ENCODE measurements around the gene HPN.
A peak's percentile ranks its signal among the peaks of the same experiment; 100 is the strongest.
"Not testable (repeated sequence)": the region's sequence is repeated elsewhere in the genome, so short reads cannot be mapped to it uniquely, and the experiment has no call there.

Gene HPN

DNA sequence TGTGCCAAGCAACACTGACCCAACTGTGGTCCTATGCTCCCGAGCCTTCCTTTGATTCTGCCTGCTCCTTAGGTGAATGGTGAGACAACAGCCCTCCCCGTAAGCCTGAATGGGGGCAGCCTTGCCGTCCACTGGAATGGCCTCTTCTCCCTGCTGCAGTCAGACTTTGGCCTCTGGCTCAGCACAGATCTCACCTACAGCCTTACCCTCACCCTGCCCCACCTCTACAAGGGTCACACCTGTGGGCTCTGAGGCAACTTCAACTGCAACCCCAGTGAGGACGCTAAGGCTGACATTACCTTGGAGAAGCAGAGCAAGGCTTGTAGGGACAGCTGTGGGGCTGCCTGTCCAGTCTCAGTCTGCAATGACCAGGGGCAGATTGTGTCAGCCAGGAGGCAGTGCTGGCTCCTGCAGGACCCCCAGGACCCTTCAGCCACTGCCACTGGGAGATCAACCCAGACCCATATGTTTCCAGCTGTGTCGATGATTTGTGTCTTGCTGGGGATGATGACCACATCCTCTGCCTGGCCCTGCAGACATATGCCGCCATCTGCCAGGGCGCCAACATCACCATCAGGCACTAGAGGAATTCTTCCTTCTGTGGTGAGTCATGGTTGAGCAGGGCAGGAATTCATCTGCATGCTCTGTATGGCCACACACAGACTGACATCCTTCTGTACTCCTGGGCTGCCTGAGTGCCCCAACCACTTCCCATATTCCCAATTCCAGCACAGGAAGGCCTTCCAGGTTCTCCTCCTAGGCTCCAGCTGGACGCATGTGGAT lies 46.8 kb downstream of the HPN start:
- no peak for DNase-seq

DNA sequence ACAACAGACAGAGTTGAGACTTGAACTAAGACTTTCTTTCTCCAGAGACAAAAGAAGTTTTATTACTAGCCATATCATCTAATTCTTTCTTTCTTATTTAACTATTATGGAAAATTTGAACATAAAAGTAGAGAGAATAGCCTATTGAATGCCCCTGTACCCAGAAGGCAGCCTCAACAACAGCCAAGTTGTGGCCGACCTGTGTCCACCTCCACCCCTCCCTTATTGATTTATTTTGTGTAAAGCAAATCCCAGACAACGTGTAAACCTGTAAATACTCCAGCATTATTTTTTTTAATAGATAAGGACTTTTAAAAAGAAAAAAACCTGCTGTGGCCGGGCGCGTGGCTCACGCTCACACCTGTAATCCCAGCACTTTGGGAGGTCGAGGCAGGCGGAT lies 48.0 kb downstream of the HPN start:
- DNase-seq, result no peak

DNA sequence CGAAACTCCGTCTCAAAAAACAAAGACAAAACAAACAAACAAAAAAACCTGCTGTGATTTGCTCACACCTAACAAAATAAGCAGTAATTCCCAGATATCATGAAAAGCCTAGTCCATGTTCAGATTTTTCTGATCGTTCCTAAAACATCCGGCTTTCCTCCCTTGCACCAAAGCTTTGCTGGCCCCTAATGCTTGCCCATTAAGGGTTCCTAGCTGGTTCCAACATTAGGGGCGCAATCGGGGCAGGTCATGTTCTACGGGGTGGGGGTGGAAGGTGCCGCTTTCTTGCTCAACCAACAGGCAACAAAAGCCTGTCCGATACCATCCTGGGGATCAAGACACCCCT lies 48.6 kb downstream of the HPN start:
- DNase-seq, result no peak

DNA sequence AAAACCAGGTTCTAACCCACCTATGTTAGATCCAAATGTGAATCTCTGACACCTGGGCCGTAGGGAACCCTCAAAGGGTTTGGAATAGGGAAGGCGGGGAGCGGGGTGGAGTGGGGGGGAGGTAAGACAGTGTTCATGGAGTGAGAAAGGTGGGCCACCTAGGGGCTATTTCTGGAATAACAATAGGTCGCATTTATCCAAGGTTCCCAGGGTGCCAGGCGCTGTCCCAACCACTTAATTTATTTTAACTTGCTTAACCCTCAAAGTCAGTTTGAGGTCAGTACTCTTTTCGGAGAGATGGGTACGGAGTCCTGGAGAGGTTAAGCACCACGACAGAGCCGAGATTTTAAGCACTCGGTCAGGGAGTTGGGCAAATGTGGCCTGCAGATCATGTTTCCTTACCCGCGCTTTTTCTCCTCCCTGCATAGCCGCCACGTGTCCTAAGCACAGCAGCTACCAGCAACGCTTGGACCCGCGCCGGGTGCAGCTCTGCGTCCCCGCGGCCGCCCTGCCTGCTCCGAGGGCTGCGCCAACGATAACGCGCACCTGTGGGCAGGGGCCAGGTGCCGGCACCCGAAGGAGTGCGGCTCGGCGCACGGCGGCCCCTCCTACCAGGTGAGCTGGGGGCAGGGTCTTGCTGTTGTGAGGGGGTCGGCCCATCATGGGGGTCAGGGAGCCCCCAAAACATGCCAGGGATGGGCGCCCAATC lies 49.1 kb downstream of the HPN start:
- peak in 5 of 6 experiments; percentile 5 to 50 (median 15) for DNase-seq

DNA sequence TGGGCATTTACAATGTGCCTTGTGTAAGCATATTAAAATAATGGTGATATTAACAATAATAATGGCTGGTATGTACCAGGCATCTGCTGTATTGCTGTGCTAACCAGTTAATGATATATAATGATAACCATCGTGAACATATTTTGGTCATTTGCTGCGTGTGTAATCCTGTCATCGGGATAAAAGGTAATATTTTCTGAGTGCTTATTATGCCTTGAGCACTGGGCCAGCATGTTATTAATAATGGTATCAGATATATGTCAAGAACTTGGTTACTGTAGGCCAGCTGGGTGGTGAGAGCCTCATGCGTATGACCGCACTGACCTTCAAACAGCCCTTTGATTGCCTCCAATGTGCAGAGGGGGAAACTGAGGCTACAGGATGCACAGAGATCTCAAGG lies 51.9 kb downstream of the HPN start:
- no peak for DNase-seq

DNA sequence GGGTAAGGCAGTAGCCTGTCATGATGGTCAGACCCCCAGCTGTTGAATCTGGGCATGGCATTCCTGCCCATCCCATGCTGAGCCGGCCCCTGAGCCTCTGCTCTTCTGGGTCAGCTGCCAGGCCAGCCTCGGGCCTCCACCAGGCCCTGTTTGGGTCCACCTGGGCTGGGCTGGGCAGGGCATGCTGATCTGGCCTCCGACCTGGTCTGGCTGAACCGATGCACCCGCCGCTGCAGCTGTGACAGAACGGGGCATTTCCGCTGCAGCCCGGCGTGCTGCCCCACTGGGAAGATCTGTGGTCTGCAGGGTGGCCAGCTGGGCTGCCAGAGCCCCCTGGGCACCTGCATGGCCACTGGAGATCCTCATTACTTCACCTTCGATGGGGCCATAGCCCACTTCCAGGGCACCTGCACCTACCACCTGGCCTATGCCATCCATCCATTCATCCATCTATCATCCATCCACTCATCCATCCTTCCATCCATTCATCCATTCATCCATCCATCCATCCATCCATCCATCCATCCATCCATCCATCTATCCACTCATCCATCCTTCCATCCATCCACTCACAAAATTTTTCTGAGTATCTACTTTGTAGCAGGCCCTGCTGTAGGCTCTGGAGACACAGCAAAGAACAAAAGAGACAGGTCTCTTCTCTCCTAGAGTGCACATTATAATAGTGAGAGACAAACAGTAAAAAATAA lies 52.6 kb downstream of the HPN start:
- no peak for DNase-seq

DNA sequence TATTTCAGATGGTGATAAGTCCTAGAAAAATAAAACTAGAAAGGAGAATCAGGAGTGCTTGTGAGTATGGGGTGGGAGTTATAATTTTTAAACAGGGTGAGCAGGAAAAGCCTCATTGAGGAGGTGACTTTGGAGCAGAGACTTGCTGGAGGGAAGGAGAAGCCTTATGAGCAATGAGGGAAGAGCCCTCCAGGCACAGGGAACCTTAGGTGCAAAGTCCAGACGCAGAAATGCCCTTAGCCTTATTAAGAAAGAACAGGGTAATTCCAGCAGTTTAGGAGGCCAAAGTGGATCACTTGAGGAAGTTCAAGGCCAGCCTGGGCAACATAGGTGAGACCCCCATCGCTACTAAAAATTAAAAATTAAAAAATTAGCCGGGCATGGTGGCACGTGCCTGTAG lies 53.1 kb downstream of the HPN start:
- no peak for DNase-seq

DNA sequence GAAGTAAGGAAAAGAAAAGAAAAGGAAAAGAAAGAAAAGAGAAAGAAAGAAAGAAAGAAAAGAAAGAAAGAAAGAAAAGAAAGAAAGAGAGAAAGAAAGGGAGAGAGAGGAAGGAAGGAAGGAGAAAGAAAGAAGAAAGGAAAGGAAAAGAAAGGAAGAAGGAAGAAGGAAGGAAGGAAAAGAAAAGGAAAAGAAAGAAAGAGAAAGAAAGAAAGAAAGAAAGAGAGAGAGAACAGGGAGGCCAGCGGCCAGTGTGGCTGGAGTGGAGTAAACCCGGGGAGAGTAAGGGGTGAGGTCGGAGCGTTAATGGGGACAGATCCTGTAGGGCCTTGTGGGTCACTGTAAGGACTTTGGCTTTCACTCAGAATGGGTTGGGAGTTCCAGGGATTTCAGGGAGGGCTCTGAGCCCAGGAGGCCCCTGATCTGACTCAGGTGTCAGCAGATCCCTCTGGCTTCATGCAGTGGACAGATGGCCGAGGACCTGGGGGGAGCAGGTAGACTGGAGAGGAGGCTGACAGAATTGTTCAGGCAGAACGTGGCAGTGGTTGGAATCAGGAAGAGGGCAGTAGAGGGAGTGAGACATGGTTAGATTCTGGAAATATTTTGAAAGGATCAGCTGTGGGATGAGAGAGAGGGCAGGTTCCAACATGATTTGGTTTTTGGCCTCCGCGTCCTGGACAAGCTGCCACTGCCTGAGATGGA lies 54.3 kb downstream of the HPN start:
- DNase-seq, result no peak

DNA sequence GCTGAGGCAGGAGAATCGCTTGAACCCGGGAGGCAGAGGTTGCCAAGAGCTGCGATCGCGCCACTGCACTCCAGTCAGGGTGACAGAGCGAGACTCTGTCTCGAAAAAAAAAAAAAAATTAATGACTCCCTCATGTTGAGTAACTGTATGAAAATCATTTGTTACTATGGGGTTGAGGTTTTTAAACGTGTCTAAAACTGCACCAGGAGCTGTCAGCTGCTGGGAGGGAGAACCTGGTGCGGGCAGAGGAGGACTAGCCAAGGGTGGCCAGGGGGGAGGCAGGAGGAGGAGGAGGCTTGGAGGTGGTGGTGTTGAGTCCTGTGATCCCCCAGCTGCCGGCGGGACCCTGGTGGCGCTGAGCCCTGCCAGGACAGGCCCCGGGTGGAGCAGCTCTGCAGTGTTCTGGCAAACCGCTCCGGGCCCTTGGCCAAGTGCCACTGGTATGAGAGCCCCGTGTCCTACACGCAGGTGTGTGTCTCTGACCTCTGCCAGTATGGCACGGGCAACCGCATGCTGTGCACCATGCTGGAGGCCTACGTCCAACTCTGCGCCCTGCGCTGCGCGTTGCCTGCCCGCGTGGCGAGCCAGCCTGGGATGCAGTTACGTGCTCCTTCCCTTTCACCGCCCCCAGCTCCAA lies 57.0 kb downstream of the HPN start:
- no peak for DNase-seq

DNA sequence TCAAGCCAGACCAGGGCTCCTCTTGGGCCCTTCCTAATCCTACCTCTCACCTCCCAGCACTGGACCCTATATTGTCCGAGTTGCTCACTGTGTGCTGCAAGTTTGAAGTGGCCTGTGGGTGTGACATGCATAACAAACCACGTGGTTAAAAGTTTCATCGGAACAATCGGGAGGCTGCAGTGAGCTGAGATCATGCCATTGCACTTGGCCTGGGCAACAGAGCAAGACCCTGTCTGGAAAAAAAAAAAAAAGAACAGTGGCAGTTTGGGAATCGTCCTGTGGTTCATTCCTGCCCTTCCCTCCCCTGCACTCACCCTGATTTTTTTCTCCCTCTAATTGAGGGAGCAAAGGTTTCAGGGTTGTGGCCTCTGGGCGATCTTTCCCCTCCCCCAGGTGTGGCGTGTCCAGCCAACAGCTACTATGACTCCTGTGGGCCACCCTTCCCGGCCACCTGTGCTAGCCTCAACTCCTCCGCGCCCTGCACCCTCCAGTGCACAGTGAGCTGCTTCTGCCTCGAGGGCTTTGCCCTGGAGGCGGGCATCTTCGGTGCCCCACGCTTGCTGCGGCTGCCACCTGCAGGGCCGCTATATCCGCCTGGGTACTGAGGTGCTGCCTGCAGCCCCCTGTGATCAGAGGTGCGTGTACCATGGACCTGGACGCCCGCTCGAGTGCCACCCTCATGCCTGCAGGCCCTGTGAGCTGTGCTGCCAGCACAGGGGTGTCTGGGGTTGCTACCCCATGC lies 57.8 kb downstream of the HPN start:
- DNase-seq, result no peak

DNA sequence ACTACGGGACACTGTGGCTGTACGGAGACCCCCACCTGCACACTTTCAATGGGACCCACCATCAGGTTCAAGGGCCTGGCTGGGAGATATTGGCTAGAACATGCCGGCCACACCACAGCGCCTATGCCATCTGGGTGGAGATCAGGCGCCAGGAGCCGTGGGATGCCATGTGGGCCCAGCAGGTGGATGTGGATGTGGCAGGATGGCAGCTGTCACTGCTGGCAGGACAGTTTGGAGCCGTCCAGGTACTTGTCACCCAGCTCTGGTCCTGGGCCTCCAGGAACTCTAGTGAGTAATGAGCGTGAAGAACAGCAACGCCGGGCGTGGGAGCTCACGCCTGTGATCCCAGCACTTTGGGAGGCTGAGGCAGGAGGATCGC lies 58.4 kb downstream of the HPN start:
- no peak for DNase-seq

DNA sequence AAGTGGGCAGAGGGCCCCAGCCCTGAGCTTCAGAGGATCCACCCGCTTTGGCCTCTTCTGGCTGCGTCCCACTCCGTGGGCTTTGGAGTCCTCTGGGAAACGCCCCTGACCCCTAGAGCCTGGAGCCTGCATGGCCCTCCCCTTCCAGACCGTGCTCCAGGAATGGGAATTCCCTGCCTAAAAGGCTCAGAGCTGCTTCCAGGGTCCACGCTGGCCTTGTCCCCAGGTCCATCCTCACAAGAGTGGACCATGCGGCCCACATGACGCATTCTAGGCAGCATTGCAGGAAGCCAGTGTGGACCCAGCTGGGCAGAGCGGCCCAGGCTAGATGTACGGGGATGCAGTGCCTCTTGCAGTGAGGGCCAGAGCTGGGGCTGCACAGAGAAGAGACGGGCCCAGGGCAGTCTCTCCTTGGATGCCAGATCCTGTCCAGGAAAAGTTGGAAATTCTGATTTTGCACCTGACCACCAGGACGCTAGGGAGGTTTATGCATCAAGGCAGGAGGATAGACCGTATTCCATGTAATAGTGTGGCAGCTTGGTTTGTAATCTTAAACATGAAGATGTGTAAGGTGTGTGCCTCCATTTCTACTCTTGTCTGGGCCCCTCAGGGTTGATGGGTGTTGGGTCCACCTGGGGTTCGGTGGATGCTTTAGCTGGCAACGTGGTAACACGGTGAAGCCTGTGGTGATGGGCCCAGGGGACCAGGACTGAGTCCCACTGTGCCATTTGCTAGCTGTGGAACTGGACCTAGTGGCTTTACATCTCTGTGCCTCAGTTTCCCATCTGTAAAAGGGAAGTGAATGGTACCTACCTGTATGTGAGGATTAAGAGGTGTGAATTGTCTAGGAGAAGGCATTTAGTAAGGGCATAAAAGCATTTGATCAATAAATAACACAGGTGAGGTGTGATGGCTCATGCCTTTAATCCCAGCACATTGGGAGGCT lies 59.3 kb downstream of the HPN start:
- DNase-seq, result no peak

DNA sequence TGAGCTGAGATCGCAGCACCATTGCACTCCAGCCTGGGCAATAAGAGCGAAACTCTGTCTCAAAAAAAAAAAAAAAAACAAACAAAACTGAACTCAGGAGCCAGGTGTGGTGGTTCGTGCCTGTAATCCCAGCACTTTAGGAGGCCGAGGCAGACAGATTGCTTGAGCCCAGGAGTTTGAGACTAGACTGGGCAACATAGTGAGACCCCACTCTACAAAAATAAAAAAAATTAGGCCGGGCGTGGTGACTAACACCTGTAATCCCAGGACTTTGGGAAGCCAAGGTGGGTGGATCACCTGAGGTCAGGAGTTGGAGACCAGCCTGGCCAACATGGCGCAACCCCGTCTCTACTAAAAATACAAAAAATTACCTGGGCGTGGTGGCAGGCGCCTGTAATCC lies 60.4 kb downstream of the HPN start:
- not testable (repeated sequence) for DNase-seq

DNA sequence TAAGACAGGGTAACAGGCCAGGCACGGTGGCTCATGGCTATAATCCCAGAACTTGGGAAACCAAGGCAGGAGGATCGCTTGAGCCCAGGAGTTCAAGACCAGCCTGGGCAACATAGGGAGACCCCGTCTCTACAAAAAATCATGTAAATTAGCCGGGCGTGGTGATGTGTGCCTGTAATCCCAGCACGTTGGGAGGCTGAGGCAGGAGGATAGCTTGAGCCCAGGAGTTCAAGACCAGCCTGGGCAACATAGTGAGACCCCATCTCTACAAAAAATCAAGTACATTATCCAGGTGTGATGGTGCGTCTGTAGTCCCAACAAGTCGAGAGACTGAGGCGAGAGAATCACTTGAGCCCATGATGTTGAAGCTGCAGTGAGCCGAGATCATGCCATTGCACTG lies 62.1 kb downstream of the HPN start:
- DNase-seq, result not testable (repeated sequence)

DNA sequence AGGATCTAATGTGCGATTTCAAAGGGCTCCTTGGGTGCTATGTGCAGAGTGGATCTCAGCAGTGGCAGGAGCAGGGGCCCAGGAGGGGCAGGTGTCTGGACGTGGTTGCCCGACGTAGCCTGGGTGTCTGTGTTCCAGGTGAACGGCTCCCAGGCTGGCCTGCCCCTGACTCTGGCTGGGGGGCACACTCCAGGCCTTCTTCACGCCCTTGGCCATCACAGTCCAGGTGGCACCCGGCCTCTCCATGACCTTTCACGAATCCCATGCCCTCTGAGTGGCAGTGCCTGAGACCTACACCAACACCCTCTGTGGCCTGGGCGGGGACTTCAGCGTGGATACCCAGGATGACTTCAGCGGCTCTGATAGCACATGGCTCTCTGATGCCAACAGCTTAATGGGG lies 62.8 kb downstream of the HPN start:
- DNase-seq, result no peak

DNA sequence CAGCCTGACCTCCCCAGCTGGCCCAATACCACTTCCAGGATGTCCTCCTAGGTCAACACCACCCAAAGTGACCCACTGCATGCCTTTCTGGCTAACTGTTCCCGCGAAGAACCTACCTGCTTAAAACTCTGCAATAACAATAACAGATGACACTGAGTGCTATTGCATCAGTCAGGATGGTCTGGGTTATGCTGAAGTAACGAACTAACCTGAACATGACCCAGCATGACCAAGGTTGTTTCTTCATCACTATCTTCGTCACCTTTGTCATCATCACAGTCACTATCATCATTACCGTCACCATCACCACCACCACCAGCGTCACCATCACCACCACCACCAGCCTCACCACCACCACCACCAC lies 63.5 kb downstream of the HPN start:
- no peak for DNase-seq

DNA sequence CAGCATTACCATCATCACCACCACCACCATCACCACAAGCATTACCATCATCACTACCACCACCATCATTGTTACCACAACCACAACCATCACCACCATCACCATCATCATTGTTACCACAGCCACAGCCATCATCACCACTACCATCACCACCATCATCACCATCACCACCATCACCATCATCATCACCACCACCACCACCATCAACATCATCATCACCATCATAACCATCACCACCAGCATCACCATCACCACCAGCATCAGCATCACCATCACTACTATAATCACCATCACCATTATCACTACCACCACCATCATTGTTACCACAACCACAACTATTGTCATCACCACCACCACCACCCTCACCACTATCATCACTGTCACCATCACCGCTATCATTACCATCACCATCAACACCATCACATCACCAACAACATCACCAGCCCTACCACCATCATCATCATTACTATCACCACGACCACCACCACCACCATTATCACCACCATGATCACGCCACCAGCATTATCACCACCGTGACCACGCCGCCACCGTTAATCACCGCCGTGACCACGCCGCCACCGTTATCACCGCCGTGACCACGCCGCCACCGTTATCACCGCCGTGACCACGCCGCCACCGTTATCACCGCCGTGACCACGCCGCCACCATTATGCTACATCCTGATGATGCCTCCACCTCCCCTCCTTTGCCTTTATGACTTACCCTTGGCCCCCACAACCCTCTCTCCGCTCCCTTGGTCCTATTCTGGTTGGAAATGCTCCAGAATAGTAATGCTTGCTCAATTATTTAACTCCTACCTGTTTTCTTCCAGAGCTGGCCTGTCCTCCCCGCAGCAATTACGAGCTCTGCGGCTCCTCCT lies 64.1 kb downstream of the HPN start:
- no peak for DNase-seq

DNA sequence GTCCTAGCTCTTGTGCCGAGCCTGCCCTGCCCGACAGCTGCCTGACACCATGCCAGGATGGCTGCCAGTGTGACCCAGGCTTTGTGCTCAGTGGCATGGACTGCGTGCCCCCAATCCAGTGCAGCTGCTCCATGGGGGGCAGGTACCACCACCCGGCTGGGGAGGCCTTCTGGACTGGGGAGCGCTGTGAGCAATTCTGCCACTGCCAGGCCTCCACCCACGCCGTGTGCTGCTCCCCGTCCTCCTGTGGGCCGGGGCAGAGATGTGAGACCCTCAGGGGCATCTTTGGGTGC lies 64.7 kb downstream of the HPN start:
- DNase-seq, result no peak

DNA sequence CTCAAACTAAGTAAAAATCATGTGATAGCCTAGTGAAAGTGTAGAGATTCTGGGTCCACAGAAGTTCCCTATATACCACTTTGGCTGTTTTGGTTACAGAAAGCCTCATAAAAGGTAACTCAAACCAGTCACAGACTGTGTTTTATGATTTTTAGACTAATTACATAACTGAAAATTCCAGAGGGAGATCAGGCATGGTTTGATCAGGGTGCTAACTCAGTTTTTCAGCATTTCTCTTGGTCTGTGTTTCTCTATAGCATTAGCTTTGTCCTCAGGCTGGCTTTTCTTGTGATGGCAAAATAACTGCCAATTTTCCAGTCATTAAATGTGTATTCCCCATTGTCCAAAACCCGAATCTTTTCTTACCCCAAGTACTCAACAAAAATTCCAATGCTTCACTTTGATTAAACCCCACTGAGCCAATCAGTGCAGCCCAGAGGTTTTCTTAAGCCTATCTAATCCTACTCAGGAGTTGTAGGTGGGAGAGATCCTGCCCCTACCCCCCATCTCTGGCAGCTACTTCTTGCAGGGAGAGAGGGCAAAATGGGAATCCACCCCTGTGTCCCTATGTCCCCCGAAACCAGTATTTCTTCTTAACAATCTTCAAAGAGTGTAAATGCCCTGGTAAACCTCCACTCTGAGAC lies 65.5 kb downstream of the HPN start:
- no peak for DNase-seq

DNA sequence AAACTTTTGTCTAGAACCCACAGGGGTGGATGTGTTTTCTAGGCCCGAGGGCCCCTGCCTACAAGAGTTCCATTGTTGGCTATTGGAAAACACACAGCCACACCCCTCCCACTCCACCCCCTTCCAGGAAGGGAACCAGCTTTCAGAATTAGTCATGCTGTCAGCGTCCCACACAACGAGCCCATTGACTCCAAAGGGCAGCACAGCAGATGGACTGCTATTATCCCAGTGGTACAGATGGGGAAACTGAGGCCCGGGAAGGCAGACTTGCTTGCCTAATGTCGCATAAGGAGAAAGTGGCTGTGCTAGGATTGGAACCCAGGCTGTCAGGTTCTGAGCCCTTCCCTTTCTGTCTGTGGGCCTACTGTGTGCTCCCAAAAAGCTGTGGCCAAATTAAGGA lies 66.0 kb downstream of the HPN start:
- no peak for DNase-seq
